ENCODE results near the gene BID.

Gene BID

GRCh38 chr22:17782621-17783020, 8.4 kb upstream of the BID start:
- DNase-seq, result no peak

GRCh38 chr22:17782158-17782557, 7.9 kb upstream of the BID start:
- no peak for DNase-seq

GRCh38 chr22:17781319-17782031, 7.2 kb upstream of the BID start:
- DNase-seq, result peak; percentile 72

GRCh38 chr22:17780741-17781318, 6.6 kb upstream of the BID start:
- DNase-seq, result no peak

- DNase-seq, result no peak
Observed at GRCh38 chr22:17780116-17780740, 6.0 kb upstream of the BID start.

- DNase-seq, result no peak
Observed at GRCh38 chr22:17779286-17780115, 5.2 kb upstream of the BID start.

- no peak for DNase-seq
Observed at GRCh38 chr22:17778412-17778976, 4.2 kb upstream of the BID start.

- no peak for DNase-seq
Observed at GRCh38 chr22:17777717-17778044, 3.4 kb upstream of the BID start.

- peak; percentile 77 for DNase-seq
Observed at GRCh38 chr22:17777005-17777716, 2.9 kb upstream of the BID start.

GRCh38 chr22:17775781-17776465, 1.7 kb upstream of the BID start:
- DNase-seq, result no peak

- no peak for DNase-seq
Observed at GRCh38 chr22:17774926-17775685, 837 bp upstream of the BID start.

- DNase-seq, result peak; percentile 77
Observed at GRCh38 chr22:17773606-17774205, 563 bp downstream of the BID start.

GRCh38 chr22:17772958-17773605, 1.2 kb downstream of the BID start:
- DNase-seq, result no peak

- no peak for DNase-seq
Observed at GRCh38 chr22:17772249-17772957, 1.9 kb downstream of the BID start.

- no peak for DNase-seq
Observed at GRCh38 chr22:17770180-17771077, 3.8 kb downstream of the BID start.

- no peak for DNase-seq
Observed at GRCh38 chr22:17769716-17770082, 4.6 kb downstream of the BID start.

GRCh38 chr22:17769013-17769715, 5.1 kb downstream of the BID start:
- DNase-seq, result no peak
